ENCODE results near the gene PEPD.

PEPD gene

DNA sequence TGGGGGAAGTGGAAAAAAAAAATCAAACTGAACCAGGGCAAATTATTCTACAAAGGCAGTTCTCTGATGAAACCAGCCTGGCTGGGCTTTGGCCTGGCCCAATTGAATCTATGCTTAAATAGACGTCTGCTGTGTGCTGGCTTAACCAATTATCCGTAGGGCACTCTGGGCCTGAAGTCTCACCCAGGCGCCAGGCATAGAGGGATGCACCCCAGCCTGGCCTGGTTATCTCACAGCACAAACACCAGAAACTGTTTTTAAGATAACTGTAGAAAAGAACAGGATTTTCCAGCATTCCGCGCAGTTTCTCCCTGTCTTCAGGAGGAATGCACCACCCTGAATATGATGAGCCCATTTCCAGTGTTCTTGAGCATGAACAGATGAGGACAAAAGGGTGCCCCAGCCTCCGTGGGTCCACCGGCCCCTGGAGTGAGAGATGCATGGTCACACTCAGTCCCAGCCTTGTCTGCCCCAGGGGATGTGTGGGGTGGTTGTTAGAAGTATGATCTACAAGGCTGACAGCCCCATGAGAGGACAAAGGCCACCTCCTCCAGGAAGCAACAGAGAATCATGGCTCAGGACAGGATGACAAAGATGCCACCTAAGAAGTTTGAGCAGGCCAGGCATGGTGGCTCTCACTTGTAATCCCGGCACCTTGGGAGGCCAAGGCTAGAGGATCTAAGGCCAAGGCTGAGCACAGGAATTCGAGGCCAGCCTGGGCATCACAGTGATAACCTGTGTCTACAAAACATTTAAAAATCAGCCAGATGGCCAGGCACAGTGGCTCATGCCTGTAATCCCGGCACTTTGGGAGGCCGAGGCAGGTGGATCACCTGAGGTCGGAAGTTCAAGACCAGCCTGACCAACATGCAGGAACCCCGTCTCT, 50.2 kb downstream of the PEPD start:
- DNase-seq = no peak

DNA sequence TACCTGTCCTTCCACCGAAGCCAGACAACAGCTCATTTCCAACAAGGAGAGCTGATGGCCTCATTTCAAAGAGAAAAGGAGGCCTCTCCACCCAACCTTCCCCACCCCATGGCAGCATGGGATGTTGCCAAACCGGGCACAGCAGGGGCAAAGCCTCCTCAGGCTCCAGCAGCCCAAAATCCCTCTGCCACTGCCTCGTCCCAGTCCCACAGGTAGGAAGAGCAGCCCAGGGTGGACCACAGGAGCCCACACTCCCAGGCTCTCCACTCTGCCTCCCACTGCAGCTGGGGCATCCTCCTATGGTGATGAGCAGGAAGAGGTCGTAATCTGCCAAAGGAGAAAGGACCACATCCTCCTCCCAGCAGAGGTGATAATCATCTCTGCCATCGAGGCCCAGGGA, 50.9 kb downstream of the PEPD start:
- DNase-seq = no peak

DNA sequence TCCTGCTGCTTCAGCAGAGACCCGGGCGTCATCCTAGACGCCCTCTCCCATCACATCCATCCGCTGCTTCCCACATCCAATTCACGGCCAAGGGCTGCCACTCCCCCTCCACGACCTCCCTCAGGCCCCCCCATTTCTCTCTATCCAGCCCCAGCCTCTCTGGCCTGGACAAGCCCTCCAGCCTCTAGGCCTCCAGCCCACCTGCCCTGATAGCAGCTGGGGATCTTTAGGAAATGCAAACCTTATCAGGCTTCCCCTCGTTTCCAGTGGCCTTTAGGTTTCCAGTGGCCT, 51.6 kb downstream of the PEPD start:
- DNase-seq = no peak

GRCh38 chr19:33469171-33470039, 52.2 kb downstream of the PEPD start:
- DNase-seq = no peak

DNA sequence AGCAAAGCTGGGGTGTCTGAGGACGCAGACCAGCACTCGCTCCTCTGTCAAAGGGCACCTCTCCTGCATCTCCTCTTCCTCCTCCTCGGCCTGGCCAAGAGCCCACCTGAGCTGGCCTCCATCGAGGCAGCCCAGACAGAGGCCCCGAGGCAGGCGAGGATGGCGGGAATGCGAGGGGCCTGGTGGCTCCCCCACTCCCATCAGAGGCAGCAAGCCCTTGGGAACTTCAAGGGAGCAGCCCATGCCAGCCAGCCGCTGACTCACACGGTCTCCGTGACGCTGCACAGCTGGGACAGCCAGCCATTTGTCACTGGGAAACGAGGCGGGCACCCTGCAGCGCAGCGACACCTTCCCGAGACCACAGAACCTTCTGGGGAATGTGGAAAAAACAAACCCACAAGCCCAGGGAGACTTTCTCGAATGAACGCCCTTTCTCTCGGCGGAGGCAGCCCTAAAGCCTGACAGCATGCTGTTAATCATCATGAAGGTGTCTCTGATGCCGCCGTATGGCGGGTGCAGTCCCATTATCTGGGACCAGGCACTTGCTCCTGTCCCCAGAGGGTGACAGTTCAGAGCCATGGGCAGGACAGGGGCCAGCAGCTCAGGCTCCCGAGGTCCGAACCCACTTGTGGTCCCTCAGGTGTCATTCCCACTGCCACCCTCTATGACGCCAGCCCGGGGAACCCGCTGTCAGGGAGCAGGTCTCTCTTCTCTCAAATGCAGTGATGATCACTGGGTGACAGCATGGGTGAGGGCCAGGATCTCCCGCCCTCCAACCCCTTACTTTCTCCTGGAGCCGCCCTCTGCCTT, 53.0 kb downstream of the PEPD start:
- no peak for DNase-seq

DNA sequence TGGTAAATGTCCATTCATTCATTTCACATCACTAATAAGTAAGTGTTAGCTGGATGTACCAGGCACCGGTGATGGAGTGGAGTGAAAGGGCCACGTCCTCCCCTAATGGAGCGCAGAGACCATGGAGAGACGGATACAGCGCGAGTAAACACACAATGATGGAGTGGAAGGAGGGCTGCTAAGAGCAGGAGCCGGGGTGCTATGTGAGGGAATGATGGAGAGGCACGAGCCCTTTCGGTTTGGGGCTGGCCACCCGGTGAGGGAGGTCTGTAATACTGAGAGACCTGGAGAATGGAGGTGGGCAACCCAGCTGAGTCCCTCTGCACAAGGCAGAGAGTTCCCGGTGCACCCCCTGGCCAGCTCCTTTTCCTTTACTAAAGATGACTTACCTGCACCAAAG, 53.7 kb downstream of the PEPD start:
- DNase-seq = no peak

DNA sequence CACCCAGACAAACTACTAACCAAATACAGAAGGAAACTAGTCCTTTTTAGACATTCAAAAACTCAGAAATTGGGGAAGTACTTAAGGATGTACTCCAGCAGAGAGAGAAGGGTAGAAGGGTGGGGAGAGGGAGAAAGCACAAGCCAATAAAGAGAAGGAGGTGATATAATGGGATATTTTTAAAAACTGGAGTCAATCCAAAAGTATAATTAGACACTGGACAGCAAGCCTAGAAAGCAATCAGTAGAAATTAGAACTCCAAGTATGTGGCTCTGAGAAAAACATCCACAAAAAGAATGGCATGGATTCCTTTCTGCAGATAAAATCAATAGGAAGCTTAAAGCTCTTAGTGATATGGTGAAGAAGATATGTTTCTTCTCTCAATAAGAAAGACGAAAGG, 55.8 kb downstream of the PEPD start:
- peak in 1 of 3 experiments; percentile 6 for DNase-seq

DNA sequence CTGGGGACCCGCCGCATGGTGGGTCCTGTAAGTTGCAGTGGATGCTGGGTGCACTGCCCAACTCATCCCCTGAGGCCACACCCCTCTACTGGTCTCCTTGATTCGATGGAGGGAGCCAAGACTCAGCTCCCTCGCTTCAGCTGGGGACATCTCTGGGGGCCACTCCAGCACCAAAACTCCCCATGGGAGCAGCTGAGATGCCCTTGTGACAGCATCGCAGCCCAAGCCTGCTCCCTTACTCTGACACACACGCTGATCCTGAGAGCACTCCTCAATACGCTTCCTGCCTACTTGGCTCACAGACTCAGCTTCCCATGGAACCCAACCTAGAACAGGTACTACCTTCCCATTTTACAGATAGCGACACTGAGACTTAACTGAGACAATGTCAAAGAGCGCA, 56.2 kb downstream of the PEPD start:
- DNase-seq = no peak

GRCh38 chr19:33464733-33465115, 56.9 kb downstream of the PEPD start:
- no peak for DNase-seq

DNA sequence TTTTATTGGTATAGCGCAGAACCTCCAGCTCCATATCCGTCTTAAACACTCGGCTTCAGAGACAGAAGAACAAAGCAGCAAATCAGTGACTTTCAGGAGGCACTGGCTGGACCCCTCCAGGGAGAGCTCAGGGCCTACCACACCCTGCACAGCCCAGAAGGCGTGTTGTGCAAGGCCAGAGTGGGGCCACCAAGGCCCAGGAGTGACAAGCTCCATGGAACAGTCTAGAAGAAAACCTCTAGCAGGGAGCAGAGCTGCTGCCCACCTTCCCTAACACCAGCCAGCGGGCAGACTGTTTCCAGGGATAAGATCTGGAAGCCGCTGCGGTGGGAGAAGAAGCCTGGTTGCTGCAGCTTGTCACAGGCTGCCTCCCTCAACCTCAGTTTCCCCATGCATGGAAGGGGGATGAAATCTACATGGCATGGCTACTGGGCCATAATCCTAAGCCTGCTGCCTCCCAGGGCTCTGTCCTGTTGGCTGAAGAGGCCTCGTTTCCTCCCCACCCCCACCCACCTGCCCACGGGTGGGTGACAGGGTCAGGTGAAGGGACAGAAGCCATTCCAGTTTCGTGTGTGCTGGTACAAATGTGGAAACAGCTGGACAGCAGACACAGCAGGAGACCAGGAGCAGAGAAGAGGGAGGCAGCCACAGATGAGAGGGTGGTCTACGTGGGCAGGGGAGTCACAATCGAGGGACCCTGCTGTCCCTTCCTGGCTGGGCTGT, 57.4 kb downstream of the PEPD start:
- no peak for DNase-seq

DNA sequence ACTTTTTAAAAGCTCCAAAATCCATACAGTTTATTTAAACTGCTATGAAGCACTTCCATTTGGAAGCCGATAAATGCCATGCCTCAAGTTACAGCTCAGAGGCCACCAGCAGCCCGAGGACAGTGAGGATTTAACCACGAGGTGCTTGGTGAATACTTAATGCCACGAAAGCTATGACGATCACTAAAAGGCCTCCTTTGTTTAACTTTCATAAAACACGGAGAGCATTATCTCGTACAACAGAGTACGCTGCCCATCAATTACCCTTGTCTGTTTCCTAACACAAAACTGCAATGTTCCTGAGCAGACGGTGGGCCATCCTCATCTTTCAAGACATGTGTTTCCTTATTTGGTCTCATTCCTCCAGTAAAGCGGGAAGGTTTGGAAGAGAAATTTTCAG, 58.4 kb downstream of the PEPD start:
- peak in 1 of 3 experiments; percentile 28 for DNase-seq

DNA sequence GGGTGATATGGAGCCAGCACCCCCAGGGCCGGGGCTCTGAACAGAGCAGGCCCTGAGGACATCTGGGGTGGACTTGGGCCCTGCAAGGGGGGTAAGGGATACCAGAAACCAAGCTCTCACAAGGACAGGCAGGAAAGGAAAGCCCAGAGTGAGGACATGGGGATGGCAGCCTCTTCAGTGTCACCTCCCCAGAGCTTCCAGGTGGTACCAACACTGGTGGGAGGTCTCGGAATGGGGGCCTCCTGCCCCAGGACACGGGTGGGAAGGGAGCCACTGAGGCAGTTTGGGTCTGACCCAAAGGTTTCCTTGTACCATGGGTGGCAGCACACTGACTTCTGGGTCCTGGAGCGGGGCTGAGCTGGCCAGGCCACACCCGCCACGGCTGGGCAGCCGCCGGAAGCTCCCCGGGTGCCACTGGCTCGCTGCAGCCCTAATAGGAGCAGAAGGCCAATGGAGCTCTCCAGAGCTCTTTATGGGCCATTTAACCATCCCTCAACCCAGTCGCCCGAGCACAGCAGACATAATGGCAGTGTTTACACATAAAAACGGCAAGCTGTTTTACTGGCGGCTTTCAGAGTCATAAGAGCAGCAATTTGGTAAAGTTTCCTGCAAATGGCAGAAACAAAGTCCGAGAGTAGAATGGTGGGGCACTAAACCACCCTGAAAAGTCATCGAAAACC, 59.3 kb downstream of the PEPD start:
- peak in 2 of 3 experiments; percentile 29 to 73 for DNase-seq

DNA sequence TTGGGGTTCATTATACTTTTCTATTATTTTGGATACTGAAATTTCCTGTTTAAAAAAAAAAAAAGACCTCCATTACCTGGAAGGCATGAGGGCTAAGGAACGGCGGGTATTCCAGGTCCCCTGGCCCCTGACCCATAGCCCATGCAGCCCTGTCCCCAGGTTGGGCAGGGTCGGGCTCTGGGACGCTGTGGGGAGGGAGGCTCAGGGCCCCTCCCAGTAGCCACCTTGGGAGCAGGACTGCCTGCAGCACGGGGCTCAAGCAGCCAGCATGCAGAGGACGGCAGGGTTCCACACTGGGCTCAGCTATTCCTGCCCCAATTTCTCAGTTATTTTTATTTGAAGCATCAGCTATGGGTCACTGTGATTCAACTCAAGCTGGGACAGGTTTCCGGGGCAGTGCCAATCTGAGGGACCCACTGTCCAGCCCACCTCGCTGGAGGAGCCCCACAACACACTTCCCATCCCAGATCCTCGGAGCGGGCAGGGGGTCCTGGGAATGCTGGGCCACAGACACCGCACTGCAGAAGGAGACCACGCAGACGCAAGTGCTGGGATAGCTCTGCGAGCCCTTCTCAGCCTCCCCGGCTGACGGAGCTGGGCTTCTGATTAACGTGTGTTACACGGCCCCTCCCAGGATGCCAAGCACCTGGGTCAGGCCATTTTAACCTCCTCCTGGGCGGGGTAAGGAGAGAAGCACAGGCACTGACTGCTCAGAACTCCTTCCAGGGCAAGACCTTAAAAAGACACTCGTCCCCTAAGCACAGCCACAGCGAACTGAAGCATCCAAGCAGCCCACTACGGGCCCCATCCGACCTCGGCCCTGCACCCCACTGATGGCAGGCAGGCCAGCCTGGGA, 60.1 kb downstream of the PEPD start:
- no peak for DNase-seq

GRCh38 chr19:33460221-33460908, 61.2 kb downstream of the PEPD start:
- DNase-seq = no peak

DNA sequence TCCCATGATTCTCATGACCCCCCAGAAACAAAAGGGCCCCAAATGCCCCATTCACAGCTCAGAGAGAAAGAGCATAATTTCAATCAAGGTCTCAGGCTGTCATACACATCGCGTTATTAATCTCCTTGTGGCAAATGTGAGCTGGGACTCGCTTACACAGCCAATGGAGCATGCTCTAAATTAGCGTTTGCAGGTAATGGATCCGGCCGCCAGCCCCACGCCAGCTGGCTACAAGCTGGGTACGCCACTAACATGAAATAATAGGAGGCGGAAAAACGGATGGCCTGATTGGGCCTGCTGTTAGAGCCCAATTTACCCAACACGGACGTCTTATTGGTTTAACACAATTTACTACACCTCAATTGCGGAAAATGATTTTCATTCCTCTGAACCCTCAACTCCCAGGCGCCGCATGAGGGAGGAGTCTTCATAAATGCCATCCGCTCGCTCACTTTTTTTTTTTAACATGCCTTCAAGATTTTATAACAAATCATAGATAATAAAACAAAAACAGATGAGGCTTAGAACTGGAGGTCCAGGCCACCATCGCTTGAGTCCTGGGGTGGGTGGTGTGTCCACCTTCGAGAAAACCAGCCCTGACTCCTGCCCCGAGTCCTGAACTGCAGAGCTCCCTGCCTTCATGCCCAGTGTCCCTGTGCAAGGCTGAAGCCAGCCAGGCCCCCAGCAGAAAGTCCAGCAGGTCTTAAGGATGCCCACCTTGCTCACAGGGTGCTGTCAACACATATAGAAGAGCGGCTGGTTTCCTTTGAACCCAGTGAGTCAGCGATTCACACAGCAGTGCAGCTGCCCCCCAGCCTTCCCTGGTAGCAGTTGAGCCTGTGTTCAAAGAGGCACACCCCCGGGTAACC, 62.1 kb downstream of the PEPD start:
- peak in 1 of 3 experiments; percentile 8 for DNase-seq

DNA sequence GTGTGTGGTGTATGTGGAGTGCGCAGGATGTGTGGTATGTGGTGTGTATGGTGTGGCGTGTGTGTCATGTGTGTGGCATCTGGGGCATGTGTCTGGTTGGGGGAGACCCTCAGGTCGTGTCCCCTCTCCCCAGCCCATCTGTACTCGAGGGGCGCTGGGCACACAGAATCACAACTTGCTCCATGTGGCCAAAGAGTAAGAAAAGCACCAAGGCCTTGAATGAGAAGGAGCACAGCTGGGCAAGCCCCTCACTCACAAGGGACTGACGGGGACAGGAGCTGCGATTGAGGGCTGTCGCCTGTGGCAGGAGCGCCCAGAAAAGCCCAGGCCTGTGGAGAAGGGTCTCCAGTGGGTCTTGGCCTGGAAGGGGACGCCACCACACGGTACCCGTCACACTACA, 62.8 kb downstream of the PEPD start:
- no peak for DNase-seq

GRCh38 chr19:33458171-33458633, 63.4 kb downstream of the PEPD start:
- no peak for DNase-seq

DNA sequence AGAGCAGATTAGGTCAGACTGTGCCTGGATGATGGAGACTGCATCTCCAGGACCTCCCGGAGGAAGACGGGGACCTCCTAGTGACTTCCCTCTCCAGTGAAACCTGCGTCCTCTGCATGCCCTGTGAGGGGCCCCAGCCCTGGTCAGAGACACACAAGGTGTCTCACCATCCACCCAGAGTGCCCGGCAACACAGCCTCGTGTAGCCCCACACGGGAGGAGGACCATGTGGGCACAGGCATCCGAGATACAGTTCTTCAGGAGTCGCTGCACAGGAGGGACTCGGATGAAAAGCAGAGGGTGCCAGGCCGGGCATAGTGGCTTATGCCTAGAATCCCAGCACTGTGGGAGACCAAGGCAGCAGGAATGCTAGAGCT, 64.8 kb downstream of the PEPD start:
- DNase-seq = no peak

All from NCI-H1417 (cell line).